ENCODE measurements around the gene GPT2.
"Not testable (repeated sequence)": the region's sequence is repeated elsewhere in the genome, so short reads cannot be mapped to it uniquely, and the experiment has no call there.

The GPT2 gene

DNA sequence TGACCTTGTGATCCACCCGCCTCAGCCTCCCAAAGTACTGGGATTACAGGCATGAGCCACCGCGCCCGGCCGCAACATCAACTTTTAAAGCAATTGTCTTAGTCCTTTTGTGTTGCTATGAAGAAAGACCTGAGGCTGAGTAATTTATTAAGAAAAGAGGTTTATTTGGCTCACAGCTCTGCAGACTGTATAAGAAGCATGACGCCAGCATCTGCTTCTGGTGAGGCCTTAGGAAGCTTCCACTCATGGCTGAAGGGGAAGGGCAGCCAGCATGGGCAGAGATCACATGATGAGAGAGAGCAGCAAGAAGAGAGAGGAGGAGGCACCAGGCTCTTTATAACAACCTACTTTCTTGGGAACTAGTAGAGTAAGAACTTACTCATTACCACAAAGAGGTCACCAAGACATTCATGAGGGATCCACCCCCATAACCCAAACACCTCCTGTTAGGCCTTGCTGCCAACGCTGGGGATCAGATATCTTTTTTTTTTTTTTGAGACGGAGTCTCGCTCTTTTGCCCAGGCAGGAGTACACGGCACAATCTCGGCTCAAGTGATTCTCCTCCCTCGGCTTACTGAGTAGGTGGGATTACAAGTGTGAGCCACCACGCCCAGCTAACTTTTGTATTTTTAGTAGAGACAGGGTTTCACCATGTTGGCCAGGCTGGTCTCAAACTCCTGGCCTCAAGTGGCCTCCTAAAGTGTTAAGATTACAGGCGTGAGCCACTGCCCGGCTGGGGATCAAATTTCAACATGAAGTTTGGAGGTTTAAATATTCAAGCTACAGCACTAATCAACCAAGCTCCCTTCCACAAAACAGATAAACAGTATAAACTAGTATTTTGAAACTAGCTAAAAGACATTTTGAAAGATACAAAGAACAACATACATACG lies 21.4 kb upstream of the GPT2 start:
- DNase-seq (ENCODE audit: low read depth in 2 of 2) = no peak

DNA sequence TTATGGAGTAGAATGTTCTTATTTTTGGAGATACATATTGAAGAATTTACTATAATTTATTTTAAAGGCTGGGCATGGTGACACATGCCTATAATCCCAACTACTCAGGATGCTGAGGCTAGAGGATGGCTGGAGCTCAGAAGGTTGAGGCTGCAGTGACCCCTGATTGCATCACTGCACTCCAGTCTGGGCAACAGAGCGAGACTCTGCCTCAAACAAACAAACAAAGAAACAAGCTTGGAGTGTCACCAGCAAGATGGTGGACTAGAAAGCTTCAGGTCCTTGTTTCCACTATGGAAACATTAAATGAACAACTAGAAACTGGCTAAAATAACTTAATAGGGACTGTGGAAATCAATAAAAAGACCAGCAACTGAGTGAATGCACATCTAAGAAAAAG lies 17.9 kb upstream of the GPT2 start:
- DNase-seq (ENCODE audit: low read depth in 2 of 2) = no peak

DNA sequence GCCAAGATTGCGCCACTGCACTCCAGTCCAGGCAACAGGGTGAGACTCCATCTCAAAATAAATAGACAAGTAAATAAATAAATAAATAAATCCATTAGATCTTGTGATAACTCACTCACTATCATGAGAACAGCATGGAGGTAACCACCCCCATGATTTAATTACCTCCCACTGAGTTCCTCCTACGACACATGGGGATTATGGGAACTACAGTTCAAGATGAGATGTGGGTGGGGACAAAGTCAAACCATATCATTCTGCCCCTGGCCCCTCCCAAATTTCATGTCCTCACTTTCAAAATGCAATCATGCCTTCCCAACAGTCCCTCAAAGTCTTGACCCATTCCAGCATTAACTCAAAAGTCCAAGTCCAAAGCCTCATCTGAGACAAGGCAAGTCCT lies 16.7 kb upstream of the GPT2 start:
- DNase-seq (ENCODE audit: low read depth in 2 of 2) = not testable (repeated sequence)

DNA sequence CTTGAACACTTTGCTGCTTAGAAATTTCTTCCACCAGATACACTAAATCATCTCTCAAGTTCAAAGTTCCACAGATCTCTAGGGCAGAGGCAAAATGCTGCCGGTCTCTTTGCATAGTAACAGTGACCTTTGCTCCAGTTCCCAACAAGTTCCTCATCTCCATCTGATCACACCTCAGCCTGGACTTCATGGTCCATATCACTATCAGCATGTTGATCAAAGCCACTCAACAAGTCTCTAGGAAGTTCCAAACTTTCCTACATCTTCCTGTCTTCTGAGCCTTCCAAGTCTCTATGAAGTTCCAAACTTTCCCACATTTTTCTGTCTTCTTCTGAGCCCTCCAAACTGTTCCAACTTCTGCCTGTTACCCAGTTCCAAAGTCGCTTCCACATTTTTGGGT lies 15.3 kb upstream of the GPT2 start:
- not testable (repeated sequence) for DNase-seq (ENCODE audit: low read depth in 2 of 2)

DNA sequence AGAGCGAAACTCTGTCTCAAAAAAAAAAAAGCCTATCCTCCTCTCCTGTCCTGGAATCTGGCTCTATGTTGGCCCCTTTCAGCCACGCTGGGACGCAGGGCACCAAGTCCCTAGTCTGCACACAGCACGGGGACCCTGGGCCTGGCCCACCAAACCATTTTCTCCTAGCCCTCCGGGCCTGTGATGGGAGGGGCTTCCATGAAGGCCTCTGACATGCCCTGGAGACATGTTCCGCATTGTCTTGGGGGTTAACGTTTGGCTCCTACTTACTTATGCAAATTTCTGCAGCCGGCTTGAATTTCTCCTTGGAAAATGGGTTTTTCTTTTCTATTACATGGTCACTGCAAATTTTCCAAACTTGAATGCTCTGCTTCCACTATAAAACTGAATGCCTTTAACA lies 12.6 kb upstream of the GPT2 start:
- no peak for DNase-seq (ENCODE audit: low read depth in 2 of 2)

DNA sequence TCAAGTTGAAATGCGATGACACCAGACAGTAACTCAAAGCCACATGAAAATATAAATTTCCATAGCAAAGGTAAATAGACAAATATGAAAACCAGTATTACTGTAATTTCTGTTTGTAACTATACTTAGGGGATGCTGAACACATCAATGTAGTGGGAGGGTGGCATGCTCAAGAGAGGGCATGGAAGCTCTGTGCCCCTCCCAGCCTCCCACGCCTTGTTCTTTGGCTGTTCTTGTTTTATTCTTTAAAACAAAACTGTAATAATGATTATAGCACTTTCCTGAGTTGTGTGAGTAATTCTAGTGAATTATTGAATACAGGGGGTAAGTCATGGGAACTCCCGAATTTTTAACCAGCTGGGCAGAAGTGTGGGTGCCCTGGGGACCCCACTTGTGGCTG lies 11.0 kb upstream of the GPT2 start:
- DNase-seq (ENCODE audit: low read depth in 2 of 2) = no peak

DNA sequence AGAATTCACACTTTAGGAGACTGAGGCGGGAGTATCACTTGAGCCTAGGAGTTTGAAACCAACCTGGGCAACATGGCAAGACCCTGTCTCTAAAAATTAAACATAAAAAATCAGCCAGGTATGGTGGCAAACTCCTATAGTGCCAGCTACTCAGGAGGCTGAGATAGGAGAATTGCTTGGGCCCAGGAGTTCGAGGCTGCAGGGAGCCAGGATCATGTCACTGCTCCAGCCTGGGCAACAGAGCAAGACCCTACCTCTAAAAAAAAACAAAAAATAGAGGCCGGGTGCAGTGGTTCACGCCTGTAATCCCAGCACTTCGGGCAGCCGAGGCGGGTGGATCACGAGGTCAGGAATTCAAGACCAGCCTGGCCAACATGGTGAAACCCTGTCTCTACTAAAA lies 8.9 kb upstream of the GPT2 start:
- DNase-seq (ENCODE audit: low read depth in 2 of 2) = no peak

DNA sequence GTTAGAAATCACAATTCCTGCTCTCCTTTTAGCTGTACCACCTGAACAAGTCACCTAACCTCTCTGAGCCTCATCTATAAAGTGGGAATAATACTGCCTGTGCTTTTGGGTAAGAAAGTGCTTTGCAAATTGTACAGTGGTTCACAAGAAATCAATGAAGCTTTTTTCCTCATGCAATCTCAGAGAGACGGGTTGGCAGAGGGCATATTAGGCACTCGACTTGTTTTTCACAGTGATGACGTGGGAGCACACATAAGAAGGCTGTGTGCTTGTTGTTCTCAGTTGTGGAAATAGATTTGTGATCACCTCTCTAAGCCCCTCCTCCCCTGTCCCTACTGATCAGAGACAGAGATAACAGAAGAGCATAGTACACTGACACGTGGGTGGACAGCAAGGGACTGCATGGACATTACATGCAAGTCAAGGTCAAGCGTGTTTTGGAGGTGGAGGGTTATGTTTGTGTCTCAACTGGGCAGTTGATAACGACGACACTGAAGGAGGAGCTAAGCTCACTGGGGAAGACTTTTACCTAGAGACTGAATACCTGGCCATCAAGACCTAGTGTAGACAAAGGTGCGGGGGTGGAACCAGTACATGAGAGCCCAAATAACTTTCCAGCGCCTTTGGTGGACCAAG lies 1.7 kb upstream of the GPT2 start:
- DNase-seq (ENCODE audit: low read depth in 2 of 2) = no peak

DNA sequence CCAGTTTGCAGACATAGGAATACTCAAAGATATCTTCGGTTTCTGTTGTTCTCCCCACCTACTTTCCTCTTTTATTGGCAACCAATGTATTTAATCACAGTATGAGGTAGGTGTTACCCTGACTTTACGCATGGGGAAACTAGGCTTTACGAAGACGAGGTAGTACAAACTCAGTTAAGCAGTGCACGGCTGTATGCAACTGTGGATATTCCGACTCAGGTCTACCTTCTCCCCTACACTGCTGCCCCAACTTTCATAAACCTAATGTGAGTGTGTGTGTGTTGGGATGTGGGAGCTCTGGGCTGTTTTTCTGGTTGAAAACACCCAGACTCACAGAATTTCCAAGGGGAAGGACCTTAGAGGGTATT lies 1.2 kb upstream of the GPT2 start:
- no peak for DNase-seq (ENCODE audit: low read depth in 2 of 2)

DNA sequence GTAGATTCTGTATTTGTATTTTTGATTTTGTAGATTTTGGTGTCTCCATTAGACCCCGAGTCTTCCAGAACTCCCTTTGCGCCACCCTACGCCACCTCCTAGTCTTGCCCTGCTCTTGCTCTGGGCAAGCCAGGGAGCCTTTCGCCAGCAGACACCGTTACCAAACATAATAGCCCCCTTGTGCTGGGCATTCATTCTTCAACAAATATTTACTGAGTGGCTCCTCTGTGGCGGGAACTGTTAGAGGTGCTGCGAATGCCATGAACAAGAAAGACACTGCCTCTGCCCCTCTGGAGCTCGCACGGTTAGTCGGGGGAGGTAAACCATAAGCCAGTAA lies 841 bp upstream of the GPT2 start:
- no peak for DNase-seq (ENCODE audit: low read depth in 2 of 2)

DNA sequence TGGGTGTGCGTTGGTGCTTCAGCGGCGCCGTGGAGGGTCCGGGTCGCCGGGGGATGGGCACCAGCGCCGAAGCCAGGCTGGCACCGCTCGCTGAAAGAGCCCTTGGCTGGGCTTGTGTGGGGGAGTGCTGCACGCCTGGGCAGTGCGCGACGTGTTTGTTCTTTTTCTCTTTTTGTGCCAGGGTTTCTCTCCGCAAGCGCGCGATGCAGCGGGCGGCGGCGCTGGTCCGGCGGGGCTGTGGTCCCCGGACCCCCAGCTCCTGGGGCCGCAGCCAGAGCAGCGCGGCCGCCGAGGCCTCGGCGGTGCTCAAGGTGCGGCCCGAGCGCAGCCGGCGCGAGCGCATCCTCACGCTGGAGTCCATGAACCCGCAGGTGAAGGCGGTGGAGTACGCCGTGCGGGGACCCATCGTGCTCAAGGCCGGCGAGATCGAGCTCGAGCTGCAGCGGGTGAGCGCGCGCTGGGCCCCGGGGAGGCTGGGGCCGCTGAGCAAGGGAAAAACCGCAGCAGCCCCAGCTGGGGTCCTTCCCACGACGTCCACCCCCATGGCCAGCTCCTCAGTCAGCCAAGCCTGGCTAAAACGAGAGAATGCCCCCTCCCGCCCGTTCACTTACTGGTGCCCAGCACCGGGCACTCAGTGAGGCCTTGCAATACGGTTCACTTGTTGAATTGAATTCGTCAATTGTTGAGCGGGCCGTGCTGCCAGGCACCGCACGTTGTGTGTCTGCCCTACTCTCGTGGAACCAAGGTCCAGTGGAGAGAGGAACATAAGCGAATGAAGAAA lies 541 bp downstream of the GPT2 start:
- no peak for DNase-seq (ENCODE audit: low read depth in 2 of 2)

DNA sequence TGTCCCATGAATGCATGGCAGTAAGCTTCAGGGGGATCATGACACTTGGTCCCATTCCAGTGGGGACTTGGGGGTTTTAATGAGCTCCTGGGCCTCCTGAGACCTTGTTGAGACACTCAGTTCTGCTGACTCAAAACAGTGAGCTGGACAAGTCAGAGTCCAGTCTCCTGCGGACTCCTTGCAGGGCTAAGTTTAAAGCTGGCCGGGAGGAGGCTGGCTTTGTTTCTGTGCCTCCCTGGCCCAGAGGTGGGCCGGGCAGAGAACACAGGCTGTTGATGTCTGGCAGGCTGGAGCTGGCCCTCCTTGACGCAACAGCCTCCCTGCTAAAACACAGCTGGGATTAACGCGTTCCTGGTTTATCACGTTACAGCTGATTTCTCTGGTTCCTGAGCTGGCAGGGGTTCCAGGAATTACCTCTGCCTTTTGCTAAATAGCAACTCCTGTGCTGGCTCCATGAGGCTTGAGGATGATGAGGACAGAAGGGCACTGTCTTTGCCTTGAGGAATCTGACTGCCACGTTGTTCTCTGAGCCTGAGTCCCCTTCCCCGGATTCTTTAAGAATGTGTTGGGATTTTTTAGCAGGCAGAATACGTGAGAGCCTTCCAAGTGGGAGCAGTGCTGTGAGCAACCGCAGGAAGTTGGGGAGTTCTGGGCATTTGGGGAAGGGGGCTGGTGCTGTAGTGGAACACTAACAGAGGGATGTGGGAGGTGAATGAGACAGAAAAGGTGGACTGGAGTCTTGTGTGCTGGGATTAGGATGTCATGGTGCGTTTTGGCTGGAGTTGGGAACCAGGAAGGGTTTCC lies 2.0 kb downstream of the GPT2 start:
- DNase-seq (ENCODE audit: low read depth in 2 of 2) = no peak

DNA sequence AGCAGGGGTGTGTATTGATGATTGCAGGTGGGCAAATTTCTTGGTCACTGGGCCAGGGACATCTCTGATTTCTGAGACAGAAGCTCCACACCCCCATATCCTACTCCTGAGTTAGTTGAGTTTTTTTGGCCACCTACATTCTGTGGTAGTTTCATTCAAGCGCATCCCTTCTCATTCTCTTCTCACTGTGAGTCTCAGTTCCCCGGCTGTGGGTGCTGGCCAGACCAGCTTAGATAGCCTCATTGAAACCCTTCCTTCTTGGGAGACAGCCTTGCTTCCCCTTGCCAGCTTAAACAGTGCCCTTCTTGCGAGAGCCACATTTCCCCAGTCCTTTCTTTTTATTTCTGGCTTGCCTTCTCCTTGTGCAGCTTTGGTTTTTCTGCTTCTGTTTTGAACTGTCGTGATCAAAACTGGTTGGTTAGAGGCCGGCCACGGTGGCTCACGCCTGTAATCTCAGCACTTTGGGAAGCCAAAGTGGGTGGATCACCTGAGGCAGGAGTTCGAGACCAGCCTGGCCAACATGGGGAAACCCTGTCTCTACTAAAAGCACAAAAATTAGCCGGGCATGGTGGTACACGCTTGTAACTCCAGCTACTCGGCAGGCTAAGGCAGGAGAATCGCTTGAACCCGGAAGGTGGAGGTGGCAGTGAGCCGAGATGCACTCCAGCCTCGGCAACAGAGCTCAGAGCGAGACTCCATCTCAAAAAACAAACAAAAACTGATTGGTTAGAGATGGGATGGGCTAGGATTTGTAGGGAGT lies 2.8 kb downstream of the GPT2 start:
- DNase-seq (ENCODE audit: low read depth in 2 of 2) = no peak

DNA sequence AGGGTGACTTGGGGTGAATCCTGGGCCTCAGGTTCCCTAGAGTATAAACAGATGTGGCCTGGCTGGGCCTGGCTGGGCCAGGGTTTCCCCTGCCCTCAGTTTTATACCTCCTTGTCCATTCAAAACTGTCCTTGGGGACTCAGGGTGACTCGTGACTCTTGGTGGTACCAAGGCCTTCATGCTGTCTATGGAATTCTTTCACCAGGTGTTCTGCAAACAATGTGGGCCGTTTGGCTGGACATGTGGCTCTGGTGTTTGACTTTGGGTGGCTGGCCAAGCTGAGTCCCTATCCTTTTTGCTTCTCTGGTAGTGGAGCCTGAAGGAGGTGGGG lies 3.3 kb downstream of the GPT2 start:
- no peak for DNase-seq (ENCODE audit: low read depth in 2 of 2)

DNA sequence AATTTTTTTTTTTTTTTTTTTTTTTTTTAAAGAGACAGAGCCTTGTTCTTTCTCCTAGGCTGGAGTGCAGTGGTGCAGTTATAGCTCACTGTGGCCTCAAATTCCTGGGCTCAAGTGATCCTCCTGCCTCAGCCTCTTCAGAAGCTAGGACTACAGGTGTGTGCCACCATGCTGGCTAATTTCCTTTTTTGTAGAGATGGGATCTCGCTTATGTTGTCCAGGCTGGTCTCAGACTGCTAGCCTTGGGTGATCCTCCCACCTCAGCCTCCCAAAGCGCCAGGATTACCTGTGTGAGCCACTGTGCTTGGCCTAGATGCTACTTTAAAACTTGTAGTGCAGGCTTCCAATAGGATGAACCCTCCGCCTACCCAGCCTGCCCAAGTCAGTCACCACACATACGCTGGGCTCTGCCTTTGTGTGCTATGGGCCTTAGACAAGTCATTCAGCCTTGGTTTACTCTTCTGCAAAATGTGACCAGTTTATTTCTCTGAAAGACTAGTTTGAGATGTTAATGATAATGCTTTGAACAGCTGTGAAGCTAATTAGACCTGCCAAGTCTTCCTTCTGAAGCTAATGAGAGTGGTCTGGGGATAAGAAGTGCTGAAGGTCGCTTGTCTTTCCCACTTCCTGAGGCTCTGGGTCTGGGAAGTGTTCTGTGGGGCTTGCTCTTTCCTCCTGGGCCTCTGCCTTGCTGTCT lies 5.2 kb downstream of the GPT2 start:
- no peak for DNase-seq (ENCODE audit: low read depth in 2 of 2)

DNA sequence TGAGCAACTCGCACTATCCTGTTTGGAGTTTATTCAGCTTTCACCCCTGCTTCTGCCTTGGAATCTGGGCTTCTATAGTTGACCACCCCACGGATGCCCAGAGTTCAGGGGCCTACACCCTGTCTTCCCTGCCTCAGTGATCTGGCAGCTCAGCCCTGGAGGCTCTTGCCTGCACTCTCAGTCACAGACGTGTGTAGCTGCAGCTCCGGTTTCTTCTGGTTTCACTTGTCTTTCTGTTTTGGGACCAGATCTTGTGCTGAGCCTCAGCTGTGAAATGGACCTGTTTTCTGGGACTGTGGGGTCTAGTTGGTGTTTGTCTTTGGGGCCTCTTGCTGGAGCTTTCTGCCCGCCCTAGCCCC lies 5.8 kb downstream of the GPT2 start:
- no peak for DNase-seq (ENCODE audit: low read depth in 2 of 2)

DNA sequence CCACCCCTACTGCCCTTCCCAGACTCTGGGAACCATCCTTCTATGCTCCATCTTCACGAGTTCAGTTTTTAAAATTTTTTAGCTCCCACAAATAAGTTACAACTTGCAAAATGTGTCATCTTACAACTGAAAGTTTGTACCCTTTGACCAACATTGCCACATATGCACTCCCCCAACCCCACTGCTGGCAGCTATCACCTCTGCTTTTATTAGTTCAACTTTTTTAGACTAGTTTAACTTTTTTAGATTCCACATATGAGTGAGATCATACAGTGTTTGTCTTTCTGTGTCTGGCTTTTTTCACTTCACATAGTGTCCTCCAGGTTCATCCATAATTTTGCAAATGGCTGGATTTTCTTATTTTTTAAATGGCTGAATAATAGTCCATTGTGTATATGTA lies 7.7 kb downstream of the GPT2 start:
- DNase-seq (ENCODE audit: low read depth in 2 of 2) = no peak

DNA sequence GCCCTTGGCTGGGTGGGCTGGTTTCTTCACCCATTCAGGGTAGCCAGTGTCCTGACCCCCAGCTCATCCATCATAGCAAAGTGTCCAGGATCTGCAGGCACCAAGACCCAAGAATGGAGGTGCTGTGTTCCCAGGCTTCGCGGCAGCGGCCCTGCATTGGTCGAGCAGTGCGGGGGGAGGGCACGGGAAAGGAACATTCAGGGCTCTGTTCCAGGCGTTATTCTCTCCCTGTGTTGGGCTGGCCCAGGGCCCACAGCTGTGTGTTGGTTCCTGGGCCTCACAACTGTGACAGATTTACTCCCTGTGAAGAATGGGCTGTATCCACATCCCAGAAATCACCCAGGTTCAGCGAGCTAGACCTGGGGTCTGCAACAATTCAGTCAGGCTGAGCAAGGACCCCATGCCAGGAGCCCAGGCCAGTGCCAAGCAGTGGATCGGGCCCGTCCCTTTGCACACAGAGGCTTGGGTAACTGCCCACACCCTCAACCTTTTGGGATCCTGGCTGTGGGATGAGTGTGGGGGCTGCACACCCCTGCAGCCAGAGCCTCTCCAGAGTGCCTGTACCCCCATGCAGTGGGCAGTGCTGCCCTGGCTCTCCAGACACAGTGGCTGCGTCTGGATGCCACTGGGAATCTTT lies 10.0 kb downstream of the GPT2 start:
- no peak for DNase-seq (ENCODE audit: low read depth in 2 of 2)

DNA sequence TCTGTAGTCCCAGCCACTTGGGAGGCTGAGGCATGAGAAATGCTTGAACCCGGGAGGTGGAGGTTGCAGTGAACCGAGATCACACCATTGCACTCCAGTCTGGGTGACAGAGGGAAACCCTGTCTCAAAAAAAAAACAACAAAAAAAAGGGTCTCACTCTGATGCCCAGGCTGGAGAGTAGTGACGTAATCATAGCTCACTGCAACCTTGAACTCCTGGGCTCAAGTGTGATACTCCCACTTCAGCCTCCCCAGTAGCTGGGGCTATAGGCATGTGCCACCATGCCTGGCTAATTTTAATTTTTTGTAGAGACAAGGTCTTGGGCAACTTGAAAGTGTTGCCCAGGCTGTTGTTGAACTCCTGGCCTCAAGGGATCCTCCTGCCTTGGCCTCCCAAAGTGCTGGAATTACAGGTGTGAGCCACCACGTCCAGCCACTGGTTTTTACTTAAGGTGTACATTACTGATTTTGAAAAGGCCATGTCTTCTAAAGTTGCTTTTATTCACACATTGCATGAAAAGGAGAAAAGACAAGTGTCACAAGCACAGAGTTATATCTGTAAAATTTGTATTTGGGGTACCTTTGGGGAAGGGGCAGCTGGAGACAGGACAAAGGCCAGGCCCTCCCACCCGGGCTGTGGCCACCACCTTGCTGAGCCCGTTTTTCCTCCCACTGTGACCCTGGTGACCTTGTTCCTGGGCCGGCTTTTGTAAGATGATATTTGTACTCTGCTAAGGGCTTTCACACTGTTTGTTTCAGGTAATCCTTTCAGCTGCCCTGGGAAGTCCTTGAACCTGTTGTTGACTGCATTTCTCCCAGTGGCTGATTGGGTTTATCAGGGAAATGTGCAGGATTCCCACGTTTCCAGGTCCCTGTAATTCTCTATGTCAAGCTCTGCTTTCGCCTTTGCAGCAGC lies 11.5 kb downstream of the GPT2 start:
- DNase-seq (ENCODE audit: low read depth in 2 of 2) = no peak
